ENCODE data around the gene MARCHF6.
"Not testable (repeated sequence)": the region's sequence is repeated elsewhere in the genome, so short reads cannot be mapped to it uniquely, and the experiment has no call there.

The MARCHF6 gene

DNA sequence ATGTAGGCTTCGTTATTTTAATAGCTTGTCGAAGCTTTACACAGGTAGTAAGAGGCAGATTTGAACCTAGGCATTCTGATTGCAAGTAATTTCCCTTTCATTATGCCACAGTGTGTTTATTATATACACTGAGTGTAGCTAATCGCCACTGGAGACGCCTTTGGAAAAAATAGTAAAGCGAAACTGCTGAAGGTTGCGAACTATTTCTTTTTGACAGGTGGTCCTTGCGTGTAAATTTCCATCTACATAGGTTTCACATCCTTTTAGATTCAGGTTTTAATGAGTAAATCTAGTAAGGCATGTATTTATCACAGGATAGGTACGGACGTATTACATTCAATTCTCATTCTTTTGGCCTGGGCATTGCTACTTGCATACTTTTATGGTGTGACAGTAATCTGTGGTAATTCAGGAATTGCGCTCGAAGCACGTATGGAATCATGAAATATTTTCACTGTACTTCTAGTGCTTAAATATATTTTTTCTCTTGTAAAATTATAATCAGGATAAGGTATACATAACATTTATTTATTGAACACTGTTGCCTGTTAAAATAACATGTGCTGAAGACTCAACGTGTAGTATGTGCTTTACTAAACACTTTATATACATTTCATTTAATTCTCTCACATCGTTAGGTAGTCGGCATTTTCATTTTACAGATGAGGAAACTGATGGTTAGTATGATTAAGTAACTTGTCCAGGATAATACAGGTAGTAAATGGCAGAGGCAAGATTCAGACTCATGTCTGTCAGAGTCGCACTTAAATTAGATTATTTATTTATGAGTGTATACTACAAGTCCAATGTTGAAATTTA, 1.8 kb downstream of the MARCHF6 start:
- Mint-ChIP-seq H3K4me3 (peak overlapping the region; percentile 100), H3K27me3 (no peaks in the 10 kb centered on the region), H3K27ac (peak overlapping the region; percentile 99), H3K9me3 (no peaks in the 10 kb centered on the region), H3K36me3 (peaks cover 6% of the 10 kb centered on the region), H3K4me1 (peaks cover 38% of the 10 kb centered on the region)
- peak; percentile 5 for ATAC-seq

DNA sequence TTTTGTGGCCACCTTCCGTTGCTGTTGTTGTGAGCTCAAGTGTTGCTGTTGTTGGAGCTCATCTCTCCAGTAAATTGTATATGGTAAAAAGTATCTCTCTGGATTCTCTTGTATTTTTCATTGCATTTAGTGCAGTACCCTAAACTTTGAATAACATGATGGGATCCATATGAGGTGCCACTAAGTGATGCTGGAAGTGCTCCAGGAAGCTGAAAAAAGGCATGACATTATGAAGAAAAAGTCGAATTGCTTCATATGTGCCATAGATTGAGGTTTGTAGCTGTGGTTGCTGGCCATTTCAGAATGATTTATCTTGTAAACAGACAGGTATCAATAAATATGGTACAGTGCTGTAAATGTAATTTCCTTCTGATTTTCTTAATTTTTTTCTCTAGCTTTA, 5.5 kb downstream of the MARCHF6 start:
- H3K4me1 Mint-ChIP-seq = peaks cover 66% of the 10 kb centered on the region
- ATAC-seq = no peak
- H3K4me3 Mint-ChIP-seq = no peak overlapping the region

DNA sequence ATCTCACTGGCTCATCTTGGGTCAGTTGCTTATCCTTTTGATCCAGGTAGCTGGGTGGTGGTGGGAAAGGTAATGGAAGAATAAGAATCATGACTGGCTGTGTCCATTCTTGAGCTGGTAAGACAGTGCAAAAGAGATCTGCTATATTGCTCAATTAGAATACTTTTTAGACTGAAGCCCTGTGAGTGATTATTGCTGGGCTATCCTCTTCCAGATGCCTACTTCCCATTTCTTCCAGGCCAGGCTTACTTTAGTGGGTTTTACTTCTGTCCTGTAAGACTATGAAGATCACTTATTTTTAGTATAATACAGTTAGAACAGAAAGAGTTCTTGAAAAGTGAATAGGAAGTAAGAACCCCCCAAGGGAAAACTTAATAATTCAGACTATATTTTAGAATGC, 7.2 kb downstream of the MARCHF6 start:
- H3K4me1 Mint-ChIP-seq = peaks cover 74% of the 10 kb centered on the region
- H3K27ac Mint-ChIP-seq = peak overlapping the region; percentile 23
- no peaks in the 10 kb centered on the region for H3K27me3 Mint-ChIP-seq
- peaks cover 11% of the 10 kb centered on the region for H3K36me3 Mint-ChIP-seq
- ATAC-seq = no peak
- no peaks in the 10 kb centered on the region for H3K9me3 Mint-ChIP-seq
- H3K4me3 Mint-ChIP-seq = no peak overlapping the region

More for the DNA sequence above, 5.5 kb downstream of the MARCHF6 start:
- H3K27me3 Mint-ChIP-seq = no peaks in the 10 kb centered on the region
- H3K27ac Mint-ChIP-seq = no peak overlapping the region
- no peaks in the 10 kb centered on the region for H3K9me3 Mint-ChIP-seq
- peaks cover 11% of the 10 kb centered on the region for H3K36me3 Mint-ChIP-seq

DNA sequence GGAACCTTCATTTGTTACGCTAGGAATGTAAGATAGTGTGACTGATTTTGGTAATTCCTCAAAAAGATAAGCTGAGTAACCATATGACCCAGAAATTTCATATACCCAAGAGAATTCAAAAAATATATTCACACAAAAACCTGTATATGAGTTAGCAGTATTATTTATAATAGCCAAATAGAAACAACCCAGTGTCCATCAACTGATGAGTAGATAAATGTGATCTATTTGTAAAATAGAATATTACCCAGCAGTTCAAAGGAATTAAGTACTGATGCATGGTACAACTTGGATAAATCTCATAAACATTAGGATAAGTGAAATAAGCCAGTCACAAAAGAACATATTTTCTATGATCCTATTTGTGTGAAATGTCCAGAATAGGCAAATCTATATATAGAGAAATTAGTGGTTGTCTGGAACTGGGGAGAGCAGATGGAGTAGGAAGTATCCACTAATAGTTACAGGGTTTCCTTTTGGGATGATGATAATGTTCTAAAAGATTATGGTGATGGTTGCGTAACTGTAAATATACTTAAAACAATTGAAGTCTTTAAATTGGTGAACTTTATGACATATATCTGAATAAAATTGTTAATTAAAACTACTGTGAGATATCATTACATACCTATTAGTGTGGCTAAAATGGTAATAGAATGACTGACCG, 10.2 kb downstream of the MARCHF6 start:
- H3K4me1 Mint-ChIP-seq = peaks cover 78% of the 10 kb centered on the region
- ATAC-seq = no peak
- H3K27ac Mint-ChIP-seq = no peak overlapping the region

DNA sequence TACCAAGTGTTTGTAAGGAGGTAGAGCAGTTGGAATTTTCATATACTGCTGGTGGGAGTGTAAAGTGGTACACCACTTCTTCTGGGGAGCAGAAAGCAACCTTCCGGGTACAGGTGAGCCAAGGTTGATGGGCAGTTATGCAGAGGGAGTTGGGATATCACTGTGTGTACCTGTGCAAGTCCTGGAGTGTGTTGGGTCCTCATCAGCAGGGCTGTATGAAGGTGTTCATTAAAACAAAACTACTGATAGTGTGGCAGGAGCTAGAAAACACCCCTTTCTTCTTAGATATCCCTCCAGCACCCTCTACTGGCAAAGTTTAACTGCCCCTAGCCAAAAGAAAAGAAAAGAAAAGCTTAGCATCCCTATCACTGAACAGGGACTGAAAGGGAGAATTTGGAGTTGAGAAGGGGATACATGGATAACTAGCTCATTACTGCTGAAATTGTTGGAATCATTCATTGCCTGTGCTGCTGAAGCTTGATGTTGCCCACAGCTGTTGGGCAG, 10.7 kb downstream of the MARCHF6 start:
- H3K36me3 Mint-ChIP-seq = peaks cover 12% of the 10 kb centered on the region
- H3K9me3 Mint-ChIP-seq = no peaks in the 10 kb centered on the region
- H3K4me1 Mint-ChIP-seq = peaks cover 83% of the 10 kb centered on the region
- ATAC-seq = no peak
- H3K27ac Mint-ChIP-seq = peak overlapping the region; percentile 32
- no peak overlapping the region for H3K4me3 Mint-ChIP-seq
- H3K27me3 Mint-ChIP-seq = no peaks in the 10 kb centered on the region

More for the DNA sequence above, 10.2 kb downstream of the MARCHF6 start:
- Mint-ChIP-seq H3K4me3 (no peak overlapping the region), H3K27me3 (no peaks in the 10 kb centered on the region), H3K9me3 (no peaks in the 10 kb centered on the region), H3K36me3 (peaks cover 7% of the 10 kb centered on the region)

DNA sequence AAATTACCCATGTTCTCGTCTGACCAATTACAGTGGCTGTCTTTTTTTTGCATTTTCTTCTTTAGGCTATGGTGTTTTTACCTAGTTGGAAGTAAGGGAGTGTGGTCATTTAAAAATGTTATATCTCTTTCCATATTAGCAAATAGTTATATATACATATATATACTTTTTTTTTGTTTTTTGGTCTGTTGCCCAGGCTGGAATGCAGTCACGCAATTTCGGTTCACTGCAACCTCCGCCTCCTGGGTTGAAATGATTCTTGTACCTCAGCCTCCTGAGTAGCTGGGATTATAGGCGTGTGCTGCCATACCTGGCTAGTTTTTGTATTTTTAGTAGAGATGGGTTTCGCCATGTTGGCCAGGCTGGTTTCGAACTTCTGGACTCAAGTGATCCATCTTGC, 12.3 kb downstream of the MARCHF6 start:
- Mint-ChIP-seq H3K36me3 (peaks cover 12% of the 10 kb centered on the region), H3K9me3 (no peaks in the 10 kb centered on the region), H3K27me3 (no peaks in the 10 kb centered on the region), H3K4me1 (peaks cover 80% of the 10 kb centered on the region), H3K4me3 (no peak overlapping the region), H3K27ac (no peak overlapping the region)
- no peak for ATAC-seq

DNA sequence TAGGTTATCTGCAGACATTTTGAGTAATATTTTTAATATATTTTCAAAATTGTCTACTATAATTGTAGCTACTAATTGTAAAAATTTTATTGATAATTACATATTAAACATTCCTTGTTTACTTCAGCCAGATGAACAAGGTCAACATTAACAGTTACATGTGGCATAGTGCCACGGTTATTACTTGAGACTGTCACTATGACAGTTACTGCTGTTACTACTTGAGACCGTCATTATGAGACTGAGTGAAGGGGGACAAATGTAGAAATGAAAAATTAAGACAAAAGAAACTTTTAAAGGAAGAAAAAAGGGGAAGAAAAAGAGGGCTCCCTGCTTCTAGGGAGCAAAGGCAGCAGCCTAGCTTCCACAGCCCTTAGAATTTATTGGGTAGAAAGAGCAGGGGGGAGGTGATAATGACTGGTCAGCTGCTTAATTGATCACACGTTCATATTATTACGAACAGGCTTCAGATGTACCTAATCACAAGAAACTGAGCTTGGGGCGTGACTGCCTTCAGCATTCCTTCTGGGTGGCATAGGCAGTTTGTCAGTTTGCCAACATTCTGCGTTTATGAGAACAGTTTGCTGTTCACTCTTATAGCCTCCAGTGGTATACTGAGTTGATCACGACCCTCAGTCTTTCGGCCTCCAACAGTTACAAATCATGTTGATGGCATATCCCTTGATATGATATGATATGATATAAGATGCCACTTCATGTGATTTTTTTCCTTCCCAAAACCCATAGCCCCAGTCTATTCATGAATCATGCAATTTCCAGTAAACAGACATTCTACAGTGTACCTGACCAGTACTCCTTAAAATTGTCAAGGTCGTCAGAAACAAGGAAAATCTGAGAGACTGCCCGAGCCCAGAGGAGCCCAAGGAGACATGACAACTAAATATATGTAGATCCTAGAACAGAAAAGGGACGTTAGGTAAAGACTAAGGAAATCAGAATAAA, 13.1 kb downstream of the MARCHF6 start:
- Mint-ChIP-seq H3K27me3 (no peaks in the 10 kb centered on the region), H3K9me3 (peaks cover 3% of the 10 kb centered on the region), H3K4me3 (no peak overlapping the region), H3K27ac (peak overlapping the region; percentile 36), H3K4me1 (peaks cover 79% of the 10 kb centered on the region), H3K36me3 (peaks cover 17% of the 10 kb centered on the region)
- ATAC-seq = no peak

DNA sequence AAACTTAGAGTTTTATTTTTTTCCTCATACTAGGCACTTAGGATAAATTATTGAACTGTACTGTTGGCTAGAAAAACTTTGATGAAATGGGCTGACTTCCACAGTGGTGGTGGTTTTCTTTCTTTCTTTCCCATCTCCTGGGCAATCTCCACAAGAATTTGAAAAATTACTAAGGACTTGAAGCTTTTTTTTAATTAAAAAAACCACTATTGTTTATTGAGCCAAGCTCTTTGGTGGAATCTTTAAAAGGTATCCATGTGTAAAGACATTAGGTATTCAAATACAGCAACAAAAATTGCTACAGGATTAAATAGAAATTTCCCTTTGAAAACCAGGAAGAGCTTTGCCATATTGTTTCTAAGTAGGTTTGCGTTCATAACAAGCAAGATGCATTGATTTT, 14.1 kb downstream of the MARCHF6 start:
- H3K27me3 Mint-ChIP-seq = no peaks in the 10 kb centered on the region

DNA sequence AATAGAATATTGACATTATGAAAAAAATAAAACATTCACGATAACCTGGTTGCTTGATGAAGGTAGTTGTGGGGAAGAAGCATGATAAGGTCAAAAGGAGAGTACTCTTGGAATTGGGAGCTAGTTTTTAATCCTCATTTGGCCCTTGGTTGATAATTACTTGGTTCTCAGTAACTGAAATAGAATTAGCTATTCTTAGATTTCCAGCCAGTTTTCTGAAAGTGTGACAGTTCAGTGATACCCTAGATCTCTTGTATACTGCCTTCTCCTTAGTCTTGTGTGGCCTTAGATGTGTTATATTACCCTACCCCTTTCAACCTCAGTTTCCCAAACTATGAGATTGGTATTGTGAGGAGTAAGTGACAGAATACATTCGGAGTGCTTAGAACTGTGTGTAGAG, 17.4 kb downstream of the MARCHF6 start:
- H3K9me3 Mint-ChIP-seq = peaks cover 3% of the 10 kb centered on the region
- H3K4me1 Mint-ChIP-seq = peaks cover 71% of the 10 kb centered on the region

More for the DNA sequence above, 14.1 kb downstream of the MARCHF6 start:
- Mint-ChIP-seq H3K27ac (no peak overlapping the region), H3K4me3 (no peak overlapping the region), H3K9me3 (peaks cover 3% of the 10 kb centered on the region), H3K4me1 (peaks cover 73% of the 10 kb centered on the region), H3K36me3 (peaks cover 11% of the 10 kb centered on the region)
- ATAC-seq = no peak

DNA sequence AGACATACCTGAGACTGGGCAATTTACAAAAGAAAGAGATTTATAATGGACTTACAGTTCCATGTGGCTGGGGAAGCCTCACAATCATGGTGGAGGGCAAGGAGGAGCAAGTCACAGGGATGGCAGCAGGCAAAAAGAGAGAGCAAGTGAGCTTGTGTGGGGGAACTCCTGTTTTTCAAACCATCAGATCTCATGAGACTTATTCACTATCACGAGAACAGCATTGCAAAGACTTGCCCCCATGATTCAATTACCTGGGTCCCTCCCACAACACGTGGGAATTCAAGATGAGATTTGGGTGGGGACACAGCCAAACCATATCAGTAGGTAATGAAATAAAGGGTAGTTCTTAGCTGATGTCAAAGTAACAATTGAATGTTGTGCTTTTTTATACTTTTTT, 17.9 kb downstream of the MARCHF6 start:
- Mint-ChIP-seq H3K36me3 (peaks cover 25% of the 10 kb centered on the region), H3K27ac (peak overlapping the region; percentile 13), H3K4me1 (peaks cover 72% of the 10 kb centered on the region)
- not testable (repeated sequence) for H3K4me3 Mint-ChIP-seq, H3K27me3 Mint-ChIP-seq, H3K9me3 Mint-ChIP-seq, ATAC-seq

More for the DNA sequence above, 17.4 kb downstream of the MARCHF6 start:
- no peak overlapping the region for H3K4me3 Mint-ChIP-seq
- H3K36me3 Mint-ChIP-seq = peaks cover 20% of the 10 kb centered on the region
- no peaks in the 10 kb centered on the region for H3K27me3 Mint-ChIP-seq
- ATAC-seq = no peak
- H3K27ac Mint-ChIP-seq = peak overlapping the region; percentile 13

DNA sequence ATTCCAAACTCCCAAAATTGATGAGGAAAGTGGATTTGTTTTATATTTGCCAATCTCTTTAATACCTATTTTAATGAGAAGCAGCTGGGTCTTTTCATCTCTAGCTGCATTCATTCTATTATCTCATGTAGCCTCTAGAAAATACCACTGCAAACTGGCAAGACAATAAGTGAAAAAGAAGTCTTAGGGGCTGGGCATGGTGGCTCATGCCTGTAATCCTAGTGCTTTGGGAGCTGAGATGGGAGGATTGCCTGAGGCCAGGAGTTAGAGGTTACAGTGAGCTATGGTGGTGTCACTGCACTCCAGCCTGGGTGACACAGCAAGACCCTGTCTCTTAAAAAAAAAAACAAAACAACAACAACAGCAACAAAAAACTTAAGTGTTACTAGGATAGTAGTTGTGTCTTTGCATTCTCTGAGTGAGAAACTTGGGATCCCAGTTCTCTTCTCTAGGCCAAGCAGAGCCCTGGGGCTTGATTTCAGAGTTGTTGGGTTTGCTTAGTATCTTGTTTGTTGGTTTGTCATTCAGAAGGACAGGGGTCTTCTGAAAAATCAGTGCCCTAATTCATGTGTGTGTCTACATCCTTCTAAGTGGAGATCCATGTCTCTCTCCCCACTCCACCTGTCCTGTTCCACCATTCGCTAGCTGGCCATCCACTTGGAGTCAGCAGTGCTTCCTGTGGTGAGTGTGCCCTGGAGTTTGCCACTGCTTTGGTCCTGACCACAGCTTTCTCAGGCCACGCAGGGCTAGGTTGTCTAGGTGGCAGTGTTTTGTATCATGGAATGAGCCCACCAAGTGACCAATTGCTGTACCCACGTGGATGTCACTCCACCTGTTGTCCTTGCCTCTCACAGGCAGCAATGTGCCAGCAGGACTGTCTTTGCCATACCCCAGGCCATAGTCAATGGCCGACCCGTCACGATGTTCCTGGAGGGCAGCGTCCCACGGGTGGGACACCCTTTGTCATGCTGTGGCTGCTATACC, 19.5 kb downstream of the MARCHF6 start:
- Mint-ChIP-seq H3K36me3 (peaks cover 35% of the 10 kb centered on the region), H3K4me3 (no peak overlapping the region), H3K27me3 (no peaks in the 10 kb centered on the region), H3K27ac (peak overlapping the region; percentile 14), H3K9me3 (peaks cover 3% of the 10 kb centered on the region), H3K4me1 (peaks cover 70% of the 10 kb centered on the region)
- ATAC-seq = no peak

DNA sequence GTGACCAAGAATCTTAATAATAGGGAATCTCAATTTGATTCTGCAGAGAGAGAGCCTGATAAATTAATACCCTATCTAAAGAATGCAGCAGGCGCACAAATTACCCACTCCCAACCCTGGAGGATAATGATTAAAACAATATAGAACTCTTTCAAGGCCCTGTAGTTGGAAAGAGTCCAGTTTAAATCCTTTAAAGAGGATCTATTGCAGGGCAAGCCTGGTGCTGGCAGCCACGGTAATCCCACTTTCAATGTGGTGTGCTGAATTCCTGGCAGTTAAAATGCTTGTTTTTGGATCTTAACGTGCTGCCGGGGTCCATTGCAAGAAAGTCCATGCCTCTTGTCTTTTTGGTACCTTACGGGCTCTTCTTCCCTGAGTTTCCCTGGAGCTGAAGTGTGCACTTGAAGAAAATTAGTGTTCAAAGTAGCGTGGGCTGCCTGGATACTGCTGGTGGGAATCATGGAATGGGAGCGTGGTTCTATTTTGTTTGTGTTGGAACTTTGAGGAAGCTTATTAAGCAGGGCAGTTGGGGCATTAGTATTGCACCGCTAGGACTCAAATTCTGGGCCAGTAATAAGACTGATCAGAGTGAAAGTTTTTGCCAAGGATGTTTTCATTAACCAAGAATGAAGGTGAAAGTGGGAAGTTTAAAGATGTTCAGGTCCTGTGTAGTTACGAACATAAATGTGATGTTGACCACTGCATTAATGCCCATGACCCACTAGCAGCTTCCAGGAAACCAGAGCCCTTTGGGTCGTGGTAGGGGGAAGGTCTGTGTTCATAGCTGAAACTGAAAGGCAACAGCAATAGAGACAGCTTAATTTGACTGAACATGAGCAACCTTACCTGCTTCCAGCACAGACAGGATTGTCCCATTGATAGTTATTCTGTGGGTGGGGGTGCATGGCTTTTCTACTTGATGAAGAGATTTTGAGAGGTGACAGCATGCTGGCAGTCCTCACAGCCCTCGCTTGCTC, 20.8 kb downstream of the MARCHF6 start:
- no peaks in the 10 kb centered on the region for H3K27me3 Mint-ChIP-seq
- peaks cover 60% of the 10 kb centered on the region for H3K4me1 Mint-ChIP-seq
- H3K27ac Mint-ChIP-seq = peak overlapping the region; percentile 14
- H3K4me3 Mint-ChIP-seq = no peak overlapping the region
- no peak for ATAC-seq
- H3K9me3 Mint-ChIP-seq = peaks cover 3% of the 10 kb centered on the region
- peaks cover 35% of the 10 kb centered on the region for H3K36me3 Mint-ChIP-seq

DNA sequence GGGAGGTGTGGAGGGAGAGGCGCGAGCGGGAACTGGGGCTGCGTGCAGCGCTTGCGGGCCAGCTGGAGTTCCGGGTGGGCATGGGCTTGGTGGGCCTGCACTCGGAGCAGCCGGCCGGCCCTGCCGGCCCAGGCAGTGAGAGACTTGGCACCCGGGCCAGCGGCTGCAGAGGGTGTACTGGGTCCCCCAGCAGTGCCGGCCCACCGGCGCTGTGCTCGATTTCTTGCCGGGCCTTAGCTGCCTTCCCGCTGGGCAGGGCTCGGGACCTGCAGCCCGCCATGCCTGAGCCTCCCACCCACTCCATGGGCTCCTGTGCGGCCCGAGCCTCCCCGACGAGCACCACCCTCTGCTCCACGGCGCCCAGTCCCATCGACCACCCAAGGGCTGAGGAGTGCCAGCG, 21.7 kb downstream of the MARCHF6 start:
- H3K9me3 Mint-ChIP-seq, ATAC-seq, H3K27ac Mint-ChIP-seq, H3K27me3 Mint-ChIP-seq, H3K4me3 Mint-ChIP-seq: not testable (repeated sequence)
- peaks cover 35% of the 10 kb centered on the region for H3K36me3 Mint-ChIP-seq
- H3K4me1 Mint-ChIP-seq = peaks cover 54% of the 10 kb centered on the region

Measured in stimulated activated memory B cell treated with anti-CD40 and anti-IgM and Interleukin-4, amounts not matched to agents 10 μg/mL and 1 μg/mL and 100 μg/mL, for 72 hours (primary cell).